NCI-H128 (cell line): ENCODE results near the gene RNF215.
"Not testable (repeated sequence)": the region's sequence is repeated elsewhere in the genome, so short reads cannot be mapped to it uniquely, and the experiment has no call there.

ENCODE experiments used
- DNase-seq: peaks from one replicate; lab custom pipeline; 2025; ENCODE audit not compliant: unreplicated experiment; lab: John Stamatoyannopoulos, UW

Gene RNF215

DNA sequence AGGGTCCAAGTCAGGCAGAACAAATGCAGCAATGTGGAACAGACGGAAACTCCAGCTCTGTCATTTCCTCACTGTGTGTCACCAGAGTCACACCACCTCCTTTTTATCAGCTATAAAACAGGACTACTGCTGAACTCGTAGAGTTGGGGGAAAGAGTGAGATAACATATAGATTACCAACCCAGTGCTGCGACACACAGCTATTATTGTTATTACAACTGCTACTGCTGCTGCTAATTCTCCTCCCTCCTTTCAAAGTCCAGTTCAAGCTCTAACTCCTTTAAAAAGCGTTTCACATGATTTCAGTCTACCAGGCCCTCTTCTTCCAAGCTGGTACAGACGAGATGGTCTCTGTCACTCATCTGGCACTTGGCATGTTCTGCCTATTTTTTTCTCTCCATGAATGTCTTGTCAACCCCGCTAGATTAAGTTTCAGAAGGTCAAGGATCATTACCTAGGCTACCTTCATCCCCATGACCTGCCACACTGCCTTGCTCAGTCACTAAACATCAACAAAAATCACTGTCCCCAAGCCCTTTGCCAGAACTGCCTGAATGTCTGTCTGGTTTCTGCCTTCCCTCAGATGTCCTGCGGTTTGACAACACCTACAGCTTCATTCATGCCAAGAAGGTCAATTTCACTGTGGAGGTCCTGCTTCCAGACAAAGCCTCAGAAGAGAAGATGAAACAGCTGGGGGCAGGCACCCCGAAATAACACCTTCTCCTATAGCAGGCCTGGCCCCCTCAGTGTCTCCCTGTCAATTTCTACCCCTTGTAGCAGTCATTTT, 34.7 kb upstream of the RNF215 start:
- DNase-seq: no peak

DNA sequence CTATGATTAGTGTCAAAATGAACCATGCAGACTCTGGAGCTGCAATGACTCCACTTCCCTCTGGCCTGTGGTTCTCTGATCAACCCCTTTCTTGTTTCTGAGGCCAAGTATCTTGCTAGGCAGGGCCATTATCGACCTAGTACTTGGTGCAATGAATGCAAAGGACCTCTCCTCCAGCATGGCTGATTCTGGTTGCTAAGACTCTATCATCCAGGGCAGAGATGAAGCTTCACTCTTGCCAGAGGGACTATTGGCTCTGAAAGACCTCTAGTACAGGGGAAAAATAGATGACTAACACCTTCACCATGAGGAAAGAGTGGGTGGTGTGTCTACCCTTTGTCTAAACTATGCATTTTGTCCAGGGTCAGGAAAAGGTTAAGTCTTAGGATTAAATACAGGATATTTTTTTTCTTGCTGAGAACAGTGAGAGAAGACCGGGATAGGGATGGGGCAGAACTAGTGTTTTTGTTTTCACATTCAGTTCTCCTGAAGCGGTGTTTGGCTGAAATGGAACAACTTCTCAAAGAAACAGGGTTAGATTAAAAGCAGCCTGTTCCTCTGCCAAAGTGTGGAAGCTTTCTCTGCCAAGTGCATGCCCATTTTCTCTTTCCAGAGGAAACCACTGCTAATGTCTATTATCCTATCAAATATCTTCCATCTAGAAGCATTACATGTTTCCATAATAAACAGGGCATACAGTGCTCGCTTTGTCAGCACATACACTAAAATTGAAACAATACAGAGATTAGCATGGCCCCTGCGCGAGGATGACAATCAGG, 33.3 kb upstream of the RNF215 start:
- no peak for DNase-seq

DNA sequence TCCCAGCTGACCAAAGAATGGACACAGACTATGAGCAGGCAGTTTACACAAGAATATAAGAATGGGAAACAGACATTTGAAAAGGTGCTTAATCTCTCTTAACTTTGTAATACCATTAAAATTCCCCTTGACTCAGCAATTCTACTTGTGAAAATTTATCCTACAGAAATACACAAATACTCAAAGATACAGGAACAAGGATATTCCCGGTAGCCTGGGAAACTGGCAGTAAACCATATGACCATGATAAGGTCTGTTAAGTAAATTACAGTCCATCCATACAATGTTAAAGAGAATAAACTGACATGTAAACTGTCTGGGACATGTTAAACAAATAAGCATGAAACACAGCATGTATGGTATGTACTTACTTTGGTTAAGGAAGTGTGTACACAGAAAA, 29.6 kb upstream of the RNF215 start:
- no peak for DNase-seq

DNA sequence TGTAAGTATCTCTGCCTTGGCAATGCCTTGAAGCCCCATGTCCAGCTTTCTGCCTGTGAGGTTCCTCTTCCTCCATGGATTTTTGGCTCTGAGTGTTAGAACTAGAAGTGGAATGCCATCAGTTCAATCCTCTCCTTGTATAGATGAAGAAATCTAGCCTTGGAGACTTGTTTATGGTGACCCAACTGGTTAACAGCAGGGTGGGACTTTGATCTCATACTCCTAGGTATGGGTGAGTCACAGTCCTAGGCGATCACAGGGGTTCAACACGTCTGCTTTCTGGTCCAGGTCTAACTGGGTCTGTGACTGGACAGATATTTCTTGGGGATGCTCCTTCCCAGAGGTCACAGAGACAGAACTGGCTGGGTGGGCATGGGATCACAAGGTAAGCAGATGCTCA, 29.2 kb upstream of the RNF215 start:
- DNase-seq: no peak

DNA sequence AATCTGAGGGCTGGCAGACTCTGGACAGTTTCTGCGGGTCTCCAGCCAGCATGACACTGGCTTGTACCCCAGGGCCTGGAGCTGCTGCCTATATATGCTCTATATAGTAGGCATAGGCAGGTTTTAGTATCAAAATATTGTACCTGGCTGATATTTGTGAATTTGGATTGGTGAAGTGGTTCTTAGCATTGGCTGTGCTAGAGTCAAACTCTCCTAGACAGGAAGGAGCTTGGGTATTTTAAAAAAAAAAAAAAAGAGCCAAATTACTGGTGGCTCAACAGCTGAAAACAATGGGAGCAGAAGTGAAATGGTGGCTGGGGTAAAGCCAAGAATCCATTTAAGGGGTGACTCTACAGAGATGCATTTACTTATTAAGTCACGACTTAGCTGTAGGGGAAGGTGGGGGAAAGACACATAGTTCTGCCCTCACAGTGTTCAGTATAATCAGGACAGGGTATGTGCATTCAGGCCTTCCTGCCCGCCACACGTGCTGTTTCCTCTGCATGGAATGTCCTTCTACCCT, 27.4 kb upstream of the RNF215 start:
- DNase-seq: no peak

DNA sequence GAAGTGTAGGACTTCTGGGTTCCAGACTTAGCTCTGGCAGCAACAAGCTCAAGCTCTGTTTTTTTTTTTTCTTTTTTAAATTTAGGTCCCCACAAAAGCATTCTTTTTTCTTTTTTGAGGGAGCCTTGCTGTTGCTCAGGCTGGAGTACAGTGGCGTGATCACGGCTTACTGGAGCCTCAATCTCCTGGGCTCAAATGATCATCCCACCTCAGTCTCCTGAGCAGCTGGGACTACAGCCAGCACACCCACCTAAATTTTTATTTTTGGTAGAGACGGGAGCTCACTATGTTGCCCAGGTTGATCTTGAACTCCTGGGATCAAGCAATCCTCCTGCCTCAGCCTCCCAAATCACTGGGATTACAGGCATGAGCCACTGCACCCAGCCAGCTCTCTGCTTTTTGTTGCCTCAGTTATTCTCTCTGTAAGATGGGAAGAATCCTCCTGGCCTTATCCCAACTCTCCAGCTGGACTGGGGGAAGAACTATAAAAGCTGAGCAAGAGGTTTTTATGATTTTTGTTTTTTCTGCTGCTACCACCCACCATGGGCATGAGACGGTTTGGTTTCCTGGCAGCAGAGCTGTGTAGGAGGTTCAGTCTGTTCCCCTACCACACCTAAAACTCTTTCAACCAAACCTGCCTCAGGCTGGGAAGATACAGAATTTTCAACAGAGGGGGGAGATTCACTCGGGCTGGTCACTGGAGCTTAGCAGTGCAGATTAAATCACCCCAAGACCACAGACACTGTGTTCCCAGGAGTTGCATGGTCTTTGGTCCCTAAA, 26.7 kb upstream of the RNF215 start:
- DNase-seq: no peak

DNA sequence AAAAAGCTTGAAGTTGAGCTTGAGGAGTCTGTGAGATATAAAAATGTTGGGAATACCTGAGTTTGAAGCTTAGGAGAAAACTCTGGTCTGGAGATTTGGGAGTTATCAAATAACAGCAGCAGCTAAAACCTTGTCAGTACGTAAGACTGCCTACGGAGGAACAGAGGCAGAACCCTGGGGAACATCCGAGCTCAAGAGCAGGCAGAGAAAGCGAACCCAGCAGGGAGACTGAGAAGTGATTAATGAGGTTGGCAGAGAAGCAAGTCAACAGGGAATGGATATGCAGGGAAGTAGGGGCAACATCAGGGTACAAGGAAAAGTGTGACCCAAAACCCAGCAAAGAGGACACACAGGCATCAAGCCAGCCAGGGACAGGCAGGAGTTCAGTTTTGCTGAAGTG, 25.8 kb upstream of the RNF215 start:
- no peak for DNase-seq

DNA sequence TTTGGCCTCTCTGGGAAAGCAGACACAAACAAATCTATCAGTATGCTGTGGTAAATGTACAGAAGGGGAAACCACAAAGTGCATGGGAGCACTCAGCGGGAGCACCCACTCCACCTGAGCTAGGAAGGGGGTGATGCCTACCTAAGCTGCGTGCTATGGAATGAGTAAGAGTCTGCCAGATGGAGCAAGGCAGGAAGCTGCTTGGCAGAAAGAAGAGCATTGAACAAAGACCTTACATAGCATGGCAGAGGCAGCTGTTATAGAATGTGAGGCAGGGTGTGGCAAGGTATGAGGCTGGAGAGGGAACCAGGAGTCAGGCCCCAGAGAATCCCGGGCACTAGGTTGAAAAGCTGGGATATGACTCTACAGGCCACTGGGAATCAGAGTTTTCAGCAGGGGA, 24.6 kb upstream of the RNF215 start:
- no peak for DNase-seq

DNA sequence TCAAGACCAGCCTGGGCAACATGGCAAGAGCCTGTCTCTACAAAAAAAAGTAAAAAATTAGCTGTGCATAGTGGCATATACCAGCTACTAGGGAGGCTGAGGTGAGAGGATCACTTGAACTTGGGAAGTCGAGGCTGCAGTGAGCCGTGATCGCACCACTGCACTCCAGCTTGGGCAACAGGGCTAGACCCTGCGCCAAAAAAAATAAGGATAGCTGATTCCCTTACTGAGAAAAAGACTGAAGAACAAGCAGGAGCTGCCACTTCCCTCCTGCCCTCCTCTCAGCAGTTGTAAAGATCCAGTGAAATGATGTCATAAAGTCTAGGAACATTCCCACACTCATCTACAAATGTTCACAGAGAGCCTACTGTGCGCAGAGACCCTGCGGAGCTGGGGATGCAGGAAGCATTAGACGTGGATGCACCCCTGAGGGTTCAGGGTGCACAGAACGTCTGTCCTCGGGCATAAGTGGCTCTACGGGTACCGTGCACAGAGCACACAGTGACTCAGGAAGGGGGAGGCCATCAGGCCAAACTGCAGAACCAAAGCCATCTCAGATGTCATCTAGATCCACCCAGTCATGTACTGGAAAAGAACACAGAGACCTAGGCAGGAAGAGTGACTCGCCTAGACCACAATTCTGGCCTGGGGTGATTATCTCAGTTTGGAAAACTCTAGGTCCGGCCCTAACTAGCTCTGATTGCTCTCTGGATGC, 21.3 kb upstream of the RNF215 start:
- DNase-seq: no peak

DNA sequence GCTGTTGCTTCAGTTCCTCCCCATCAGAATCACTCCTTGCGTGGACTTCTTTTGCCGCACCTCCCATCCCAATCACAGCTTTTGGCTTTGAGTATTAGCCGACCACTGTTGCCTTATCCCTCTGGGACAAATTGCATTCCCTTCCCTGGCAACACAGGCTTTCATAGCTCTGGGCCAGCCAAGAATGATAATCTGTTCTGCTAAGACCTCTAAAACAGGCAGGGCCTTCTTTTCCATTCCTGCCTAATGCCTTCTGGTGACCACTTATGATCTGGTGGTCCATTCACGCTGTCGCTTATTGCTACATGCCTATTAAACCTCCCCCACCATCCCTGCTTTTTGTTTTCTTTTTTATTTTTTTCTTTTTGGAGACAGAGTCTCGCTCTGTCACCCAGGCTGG, 19.2 kb upstream of the RNF215 start:
- DNase-seq: no peak

DNA sequence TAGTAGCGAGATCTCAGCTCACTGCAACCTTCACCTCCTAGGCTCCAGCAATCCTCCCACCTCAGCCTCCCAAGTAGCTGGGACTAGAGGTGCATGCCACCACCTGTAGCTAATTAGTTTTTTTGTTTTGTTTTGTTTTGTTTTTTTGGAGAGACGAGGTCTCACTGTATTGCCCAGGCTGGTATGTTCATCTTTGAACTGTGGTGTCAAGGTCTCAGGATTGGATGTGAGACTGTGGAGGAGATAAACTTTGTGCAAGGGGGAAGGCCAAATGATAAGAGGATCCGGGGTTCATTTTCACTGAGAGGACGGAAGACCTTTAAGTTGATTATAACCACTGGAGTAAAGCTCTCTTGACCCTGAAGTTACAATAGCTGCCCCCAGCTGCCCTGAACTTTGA, 18.5 kb upstream of the RNF215 start:
- no peak for DNase-seq

DNA sequence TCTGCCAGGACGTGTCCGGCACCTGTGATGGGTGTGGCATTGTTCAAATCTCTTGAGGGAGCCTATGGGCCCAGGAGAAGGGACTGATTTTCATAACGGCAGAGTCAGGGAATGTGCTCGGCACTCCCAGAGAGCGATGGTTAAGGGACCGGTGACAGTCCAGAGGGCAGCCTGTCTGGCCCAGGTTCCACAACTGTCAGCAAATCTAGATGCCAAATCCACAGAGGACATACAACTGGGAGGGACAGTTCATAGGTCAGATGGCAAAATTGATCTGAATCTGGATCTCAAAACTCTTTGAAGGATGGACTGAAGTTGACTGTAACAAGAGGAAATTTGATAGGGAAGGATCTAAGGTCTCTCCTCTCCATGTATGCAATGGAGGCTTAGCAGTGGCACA, 17.1 kb upstream of the RNF215 start:
- no peak for DNase-seq

DNA sequence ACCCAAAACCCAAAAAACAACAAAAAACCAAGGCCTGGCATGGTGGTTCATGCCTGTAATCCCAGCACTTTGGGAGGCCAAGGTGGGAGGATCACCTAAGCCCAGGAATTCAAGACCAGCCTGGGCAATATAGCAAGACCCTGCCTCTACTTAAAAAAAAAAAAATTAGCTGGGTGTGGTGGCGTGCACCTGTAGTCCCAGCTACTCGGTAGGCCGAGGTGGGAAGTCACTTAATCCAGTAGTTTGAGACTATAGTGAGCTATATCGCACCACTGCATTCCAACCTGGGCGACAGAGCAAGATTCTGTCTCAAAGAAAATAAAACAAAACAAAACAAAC, 15.5 kb upstream of the RNF215 start:
- not testable (repeated sequence) for DNase-seq

DNA sequence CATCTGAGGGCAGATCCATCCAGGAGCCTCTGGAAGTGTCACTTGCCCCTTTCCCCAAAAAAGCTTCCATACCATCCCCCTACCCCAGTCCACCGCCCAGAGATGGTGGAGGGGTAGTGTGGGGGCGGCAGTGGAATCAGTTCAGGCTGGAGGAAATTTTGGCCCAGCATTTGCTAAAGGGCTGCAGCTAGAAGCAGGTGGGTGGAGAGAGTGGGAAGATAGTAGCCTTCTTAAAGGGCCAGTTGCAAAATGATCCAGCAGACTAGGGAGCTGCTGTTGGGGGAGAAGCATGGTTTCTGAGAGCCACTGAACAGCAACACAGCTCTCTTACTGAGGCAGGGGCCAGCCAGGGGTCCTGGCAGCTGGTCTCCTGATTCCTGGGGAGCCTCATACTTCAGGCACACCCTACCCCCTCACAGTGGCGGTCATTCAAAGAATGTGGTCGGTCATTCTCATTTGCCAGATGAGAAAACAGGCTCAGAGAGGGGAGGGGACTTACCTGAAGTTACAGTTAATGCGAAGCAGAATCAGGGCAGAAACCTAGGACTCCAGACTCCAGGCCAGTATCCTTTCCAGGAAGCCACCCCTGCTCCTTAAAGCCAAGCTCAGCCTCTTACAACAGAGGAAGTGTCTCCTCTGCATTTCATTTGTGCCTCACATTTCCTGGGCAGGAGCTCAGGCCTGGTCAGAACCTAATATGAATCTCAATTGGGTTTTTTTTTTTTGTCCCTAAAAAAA, 15.0 kb upstream of the RNF215 start:
- no peak for DNase-seq

DNA sequence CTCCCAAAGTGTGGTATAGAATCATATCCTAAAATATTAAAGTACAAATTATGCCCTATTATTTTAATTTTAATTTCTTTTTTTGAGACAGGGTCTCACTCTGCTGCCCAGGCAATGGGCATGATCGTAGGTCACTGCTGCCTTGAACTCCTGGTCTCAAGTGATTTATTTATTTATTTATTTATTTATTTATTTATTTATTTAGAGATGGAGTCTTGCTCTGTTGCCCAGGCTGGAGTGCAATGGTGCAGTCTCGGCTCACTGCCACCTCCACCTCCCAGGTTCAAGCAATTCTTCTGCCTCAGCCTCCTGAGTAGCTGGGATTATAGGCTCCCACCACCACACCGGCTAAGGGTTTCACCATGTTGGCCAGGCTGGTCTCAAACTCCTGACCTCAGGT, 13.8 kb upstream of the RNF215 start:
- not testable (repeated sequence) for DNase-seq

DNA sequence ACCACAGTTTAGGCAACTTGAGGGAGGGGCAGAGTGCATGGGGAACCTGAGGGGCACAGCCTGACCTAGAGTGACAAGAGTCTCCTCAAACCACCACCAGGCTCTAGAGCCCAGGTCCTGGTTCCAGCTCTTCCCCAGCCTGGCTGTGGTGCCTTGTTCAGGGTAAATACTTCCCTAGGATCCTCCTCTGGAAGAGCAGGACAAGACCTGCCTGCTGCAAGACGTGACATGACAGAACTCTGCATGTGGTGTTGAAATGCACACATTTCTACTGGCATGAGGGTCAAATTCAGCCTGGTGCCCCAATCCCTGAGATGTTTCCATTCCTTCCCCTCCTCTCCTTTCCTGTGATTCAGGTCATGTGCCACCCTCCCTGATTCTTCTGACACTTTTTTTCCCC, 12.9 kb upstream of the RNF215 start:
- DNase-seq: no peak

DNA sequence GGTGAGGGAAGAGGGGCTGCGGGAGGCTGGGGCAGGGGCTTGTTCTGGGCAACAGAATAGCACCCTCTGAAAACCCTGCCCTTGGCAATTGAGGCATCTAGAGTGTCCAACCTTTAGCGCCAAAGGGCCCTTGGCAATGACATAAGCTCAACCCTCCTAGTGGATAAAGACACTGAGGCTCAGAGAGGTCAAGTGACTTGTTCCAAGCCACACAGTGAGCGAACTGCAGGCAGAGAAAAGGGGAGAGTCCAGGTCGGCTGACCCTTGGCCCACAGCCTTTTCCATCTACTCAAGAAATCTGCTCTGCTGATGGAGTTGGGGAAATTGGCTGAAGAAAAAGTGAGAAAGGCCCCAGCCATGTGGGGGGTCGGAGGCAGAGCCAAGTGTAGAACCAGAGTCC, 12.5 kb upstream of the RNF215 start:
- no peak for DNase-seq

DNA sequence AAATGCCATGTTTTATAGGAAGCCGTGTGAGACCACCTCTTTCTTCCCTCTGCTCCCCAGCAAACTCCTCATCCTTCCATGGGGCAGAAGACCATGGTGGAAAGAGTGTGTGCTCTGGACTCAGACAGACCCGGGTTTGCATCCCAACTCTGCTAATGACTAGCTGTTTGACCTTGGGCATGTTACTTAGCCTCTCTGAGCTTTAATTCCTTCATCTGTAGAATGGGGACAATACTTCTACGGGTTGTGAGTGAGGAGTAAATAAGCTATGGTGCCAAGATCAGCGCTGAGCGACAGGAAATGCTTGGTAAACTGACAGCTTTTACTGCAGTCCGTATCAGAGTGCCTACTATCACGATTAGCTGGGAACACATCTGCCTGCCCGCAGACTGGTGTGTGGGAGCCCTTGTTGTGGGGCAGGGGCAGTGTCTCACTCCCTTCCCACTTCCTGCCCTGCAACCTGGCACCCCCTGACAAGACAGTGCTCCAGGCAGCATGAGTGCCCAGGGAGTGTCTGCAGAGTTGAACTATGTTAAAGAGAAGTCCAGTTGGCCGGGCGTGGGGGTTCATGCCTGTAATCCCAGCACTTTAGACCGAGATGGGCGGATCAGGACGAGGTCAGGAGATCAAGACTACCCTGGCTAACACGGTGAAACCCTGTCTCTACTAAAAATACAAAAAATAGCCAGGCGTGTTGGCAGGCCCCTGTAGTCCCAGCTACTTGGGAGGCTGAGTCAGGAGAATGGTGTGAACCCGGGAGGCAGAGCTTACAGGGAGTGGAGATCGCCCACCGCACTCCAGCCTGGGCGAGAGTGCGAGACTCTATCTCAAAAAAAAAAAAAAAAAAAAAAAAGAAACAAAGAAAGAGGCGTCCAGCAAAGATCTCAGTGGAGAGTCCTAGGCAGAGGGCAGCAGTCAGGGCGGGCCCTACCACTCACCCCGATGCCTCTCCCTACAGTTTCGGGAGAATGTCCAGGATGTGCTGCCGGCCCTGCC, 11.8 kb upstream of the RNF215 start:
- no peak for DNase-seq
